Liver (tissue), 9 donors: ENCODE data around the gene CAPG. TPM values are rescaled to one million over a fixed set of nuclear protein-coding genes. Genes with fewer than 3 reads are reported as not detected.

ENCODE experiments used
- DNase-seq: peaks from one replicate; pipeline ENCODE4 v3.0.0-alpha.2; 2017; ENCODE audit warnings: low spot score
- H3K27ac ChIP-seq, 2 donors: one replicate each; pipeline ENCODE4 v1.7.0; 2013; ENCODE audit warnings: inconsistent platforms in 2 of 2, low read length in 2 of 2, control low read depth in 1 of 2, low read depth in 1 of 2, mild to moderate bottlenecking in 1 of 2
- H3K27me3 ChIP-seq, 4 donors: one replicate each; pipeline versions ENCODE4 v1.6.1 to v1.7.0; 2013; ENCODE audit warnings: low read length in 3 of 4, inconsistent platforms in 1 of 4, mild to moderate bottlenecking in 1 of 4, moderate library complexity in 1 of 4; ENCODE audit not compliant: control insufficient read depth in 4 of 4, insufficient read depth in 4 of 4
- H3K36me3 ChIP-seq, 4 donors: one replicate each; pipeline versions ENCODE4 v1.6.1 to v1.7.0; 2013; ENCODE audit warnings: low read length in 3 of 4, mild to moderate bottlenecking in 3 of 4, low read depth in 1 of 4, moderate library complexity in 1 of 4; ENCODE audit not compliant: control insufficient read depth in 4 of 4, insufficient read depth in 3 of 4
- H3K4me1 ChIP-seq, 4 donors: one replicate each; pipeline versions ENCODE4 v1.6.1 to v1.7.0; 2013; ENCODE audit warnings: low read length in 3 of 4, mild to moderate bottlenecking in 3 of 4, moderate library complexity in 1 of 4; ENCODE audit not compliant: control insufficient read depth in 4 of 4, insufficient read depth in 4 of 4
- H3K4me3 ChIP-seq, 3 donors: one replicate each; pipeline versions ENCODE4 v1.6.1 to v1.7.0; 2013; ENCODE audit warnings: low read length in 3 of 3, control low read depth in 1 of 3, low read depth in 1 of 3, mild to moderate bottlenecking in 1 of 3
- H3K9ac ChIP-seq, 2 donors: one replicate each; pipeline ENCODE4 v1.7.0; 2013; ENCODE audit warnings: low read length in 2 of 2, mild to moderate bottlenecking in 2 of 2, moderate library complexity in 2 of 2, control low read depth in 1 of 2, low read depth in 1 of 2
- H3K9me3 ChIP-seq, 4 donors: one replicate each; pipeline versions ENCODE4 v1.6.1 to v1.7.0; 2013; ENCODE audit warnings: low read length in 3 of 4; ENCODE audit not compliant: control insufficient read depth in 4 of 4
- ATF3 ChIP-seq: IDR thresholded peaks from 2 replicates; pipeline ENCODE4 v1.6.1; 2016; ENCODE audit warnings: antibody characterized with exemption
- CTCF ChIP-seq: fragments of 150-350 bp; IDR thresholded peaks from 2 replicates; pipeline ENCODE4 v1.5.1; 2017; ENCODE audit warnings: improper control_type of control experiment, low read depth, low read length; ENCODE audit not compliant: missing input control
- EGR1 ChIP-seq, 2 donors: IDR thresholded peaks; 2 replicates each; pipeline ENCODE4 v1.6.1; 2016 to 2018; ENCODE audit warnings: antibody characterized with exemption in 2 of 2, low read depth in 2 of 2
- FOXA1 ChIP-seq: IDR thresholded peaks from 2 replicates; pipeline ENCODE4 v1.6.1; 2016; ENCODE audit warnings: antibody characterized with exemption
- GABPA ChIP-seq, 2 donors: IDR thresholded peaks in 1 of 2; conservative IDR thresholded peaks in 1 of 2; 2 replicates each; pipeline ENCODE4 v1.6.1; 2016; ENCODE audit warnings: antibody characterized with exemption in 2 of 2, mild to moderate bottlenecking in 1 of 2, moderate library complexity in 1 of 2
- HNF4A ChIP-seq, 2 donors: conservative IDR thresholded peaks; 2 replicates each; pipeline ENCODE4 v1.6.1; 2016; ENCODE audit warnings: antibody characterized with exemption in 2 of 2, mild to moderate bottlenecking in 2 of 2
- HNF4G ChIP-seq: IDR thresholded peaks from 2 replicates; pipeline ENCODE4 v1.6.1; 2016; ENCODE audit warnings: antibody characterized with exemption
- RAD21 ChIP-seq, 2 donors: IDR thresholded peaks; 2 replicates each; pipeline ENCODE4 v1.6.1; 2016; ENCODE audit warnings: antibody characterized with exemption in 2 of 2, mild to moderate bottlenecking in 2 of 2
- RXRA ChIP-seq, 2 donors: IDR thresholded peaks; 2 replicates each; pipeline ENCODE4 v1.6.1; 2017 to 2018; ENCODE audit warnings: antibody characterized with exemption in 2 of 2, mild to moderate bottlenecking in 1 of 2
- SP1 ChIP-seq: IDR thresholded peaks from 2 replicates; pipeline ENCODE4 v1.6.1; 2018; ENCODE audit warnings: antibody characterized with exemption, mild to moderate bottlenecking
- ZBTB33 ChIP-seq: IDR thresholded peaks from 2 replicates; pipeline ENCODE4 v1.6.1; 2016; ENCODE audit warnings: antibody characterized with exemption
- WGBS: extraction: QIAGEN DNeasy Blood & Tissue Kit; methylation state at CpG from one replicate; pipeline ENCODE4 v1.1.7; 2013; 5-methylcytosine and 5-hydroxymethylcytosine counted together
- polyA plus RNA-seq, 2 donors: library from polyadenylated mRNA; stranded (reverse) in 1 of 2; unstranded in 1 of 2; fragments of 200-250 nt in 1 of 2; fragments of >200 nt in 1 of 2; fragmentation: Nextera tagmentation in 1 of 2; extraction: Ambion mirVana in 1 of 2; gene quantifications; one replicate each; pipeline versions ENCODE4 v1.2.1 to v1.2.3, GENCODE V29; 2013 to 2015
- total RNA-seq, 2 donors: library from RNA; depleted of rRNA; stranded (reverse); fragments of >200 nt; gene quantifications; one replicate each; pipeline ENCODE4 v1.2.3, GENCODE V29; 2014
- donor health status: healthy.
- donor health status: healthy.
- donor health status: healthy.
- donor health status: healthy.
- donor health status: healthy.

Gene CAPG
- total and polyA plus RNA-seq, 4 donors: 2.7 to 19.3 (median 5.2) TPM

GRCh38 chr2:85429213-85429923 lies 19.2 kb upstream of the CAPG start:
- Histone ChIP-seq H3K9ac (no peak overlapping the region), H3K9me3 (no peaks in the 10 kb centered on the region), H3K27me3 (no peaks in the 10 kb centered on the region), H3K4me1 (peaks cover 15 to 32% (median 29%) of the 10 kb centered on the region in 4 donors), H3K36me3 (no peaks in the 10 kb centered on the region), H3K27ac (no peak overlapping the region), H3K4me3 (no peak overlapping the region)
- 86% methylated on average over 12 of the region's 12 CpGs for WGBS
- DNase-seq: no peak
- TF ChIP-seq EGR1 (IDR thresholded peaks at IDR 0.05; ENCODE audit: low read depth in 2 of 2): no peak
- no peak for TF ChIP-seq CTCF
- no peak for TF ChIP-seq GABPA (IDR thresholded peaks at IDR 0.05 in 1 of 2, conservative IDR thresholded peaks at IDR 0.05 in 1 of 2)
- TF ChIP-seq HNF4G: no peak
- no peak for TF ChIP-seq ATF3
- no peak for TF ChIP-seq FOXA1
- TF ChIP-seq SP1: no peak

- no peak for DNase-seq
- peaks cover 15 to 32% (median 25%) of the 10 kb centered on the region in 4 donors for H3K4me1 ChIP-seq
- H3K4me3 ChIP-seq: no peak overlapping the region
- H3K36me3 ChIP-seq: no peaks in the 10 kb centered on the region
- H3K9me3 ChIP-seq: no peaks in the 10 kb centered on the region
- no peak overlapping the region for H3K27ac ChIP-seq
- 84% methylated on average over 7 of the region's 7 CpGs for WGBS
- H3K27me3 ChIP-seq: no peaks in the 10 kb centered on the region
- H3K9ac ChIP-seq: no peak overlapping the region
- TF ChIP-seq FOXA1 (no peak), ATF3 (no peak), EGR1 (IDR thresholded peaks at IDR 0.05; ENCODE audit: low read depth in 2 of 2) (no peak), HNF4A (conservative IDR thresholded peaks at IDR 0.05) (no peak), SP1 (no peak), GABPA (IDR thresholded peaks at IDR 0.05 in 1 of 2, conservative IDR thresholded peaks at IDR 0.05 in 1 of 2) (no peak)
Measured at GRCh38 chr2:85428343-85428881, 18.2 kb upstream of the CAPG start.

GRCh38 chr2:85427300-85427835 lies 17.2 kb upstream of the CAPG start:
- H3K9ac ChIP-seq: no peak overlapping the region
- DNase-seq: no peak
- TF ChIP-seq SP1: peak; percentile 74
- TF ChIP-seq RXRA (IDR thresholded peaks at IDR 0.05): peak; percentile 68 to 75
- peak; percentile 77 to 84 for TF ChIP-seq HNF4A (conservative IDR thresholded peaks at IDR 0.05)
- peak; percentile 44 for TF ChIP-seq HNF4G
- no peak for TF ChIP-seq GABPA (IDR thresholded peaks at IDR 0.05 in 1 of 2, conservative IDR thresholded peaks at IDR 0.05 in 1 of 2)
- TF ChIP-seq ZBTB33: no peak
- peak; percentile 17 to 34 for TF ChIP-seq RAD21 (IDR thresholded peaks at IDR 0.05)
- no peaks in the 10 kb centered on the region for H3K9me3 ChIP-seq
- H3K27me3 ChIP-seq: no peaks in the 10 kb centered on the region
- H3K4me3 ChIP-seq: no peak overlapping the region
- peak overlapping the region in 1 of 2 donors; percentile 18 for H3K27ac ChIP-seq
- 42% methylated on average over 3 of the region's 3 CpGs for WGBS
- H3K4me1 ChIP-seq: peaks cover 18 to 31% (median 29%) of the 10 kb centered on the region in 4 donors
- no peaks in the 10 kb centered on the region for H3K36me3 ChIP-seq
